SW480 (cell line): ENCODE measurements around the gene BCAS1.
"Not testable (repeated sequence)": the region's sequence is repeated elsewhere in the genome, so short reads cannot be mapped to it uniquely, and the experiment has no call there.

ENCODE experiments used
- DNase-seq: peaks from one replicate; pipeline ENCODE4 v3.0.0-alpha.2; 2016; ENCODE audit warnings: low spot score

The BCAS1 gene

DNA sequence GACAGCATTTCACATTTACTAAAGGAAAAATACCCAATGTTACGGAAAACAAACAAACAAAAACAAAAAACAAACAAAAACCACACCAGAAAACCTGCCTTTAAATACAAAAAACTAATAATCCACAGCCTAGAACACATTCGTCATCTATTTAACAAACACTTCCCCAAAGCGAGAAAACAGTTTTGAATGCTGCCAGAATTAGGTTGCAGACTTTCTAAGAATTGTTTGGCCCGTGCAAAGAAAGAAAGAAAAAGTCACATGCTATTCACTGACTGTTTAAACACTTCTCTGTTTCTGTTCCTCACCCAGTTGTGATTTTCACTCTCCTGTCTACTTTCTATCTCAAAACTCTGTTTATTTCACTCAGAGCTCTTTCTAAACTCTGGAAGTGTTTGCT is 52.5 kb downstream of the BCAS1 start:
- no peak for DNase-seq

DNA sequence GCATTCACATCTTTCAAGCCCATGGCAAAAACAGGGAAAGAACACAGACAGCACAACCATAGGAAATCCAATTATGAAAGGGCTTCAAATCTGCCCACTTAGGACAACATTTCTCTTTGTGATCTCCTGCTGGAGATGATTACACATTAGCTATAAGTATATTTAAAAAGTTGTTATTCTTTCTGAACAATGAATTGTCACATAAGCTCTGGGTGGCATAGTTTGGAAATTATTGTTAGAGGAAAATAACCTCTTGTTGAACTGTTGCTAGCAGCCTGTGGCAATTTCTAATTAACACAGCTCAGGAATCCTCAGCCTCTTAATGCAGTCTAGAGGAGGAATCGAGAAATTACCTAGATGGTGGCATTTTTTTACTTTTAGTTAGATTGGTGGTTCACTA is 54.9 kb downstream of the BCAS1 start:
- DNase-seq: no peak

DNA sequence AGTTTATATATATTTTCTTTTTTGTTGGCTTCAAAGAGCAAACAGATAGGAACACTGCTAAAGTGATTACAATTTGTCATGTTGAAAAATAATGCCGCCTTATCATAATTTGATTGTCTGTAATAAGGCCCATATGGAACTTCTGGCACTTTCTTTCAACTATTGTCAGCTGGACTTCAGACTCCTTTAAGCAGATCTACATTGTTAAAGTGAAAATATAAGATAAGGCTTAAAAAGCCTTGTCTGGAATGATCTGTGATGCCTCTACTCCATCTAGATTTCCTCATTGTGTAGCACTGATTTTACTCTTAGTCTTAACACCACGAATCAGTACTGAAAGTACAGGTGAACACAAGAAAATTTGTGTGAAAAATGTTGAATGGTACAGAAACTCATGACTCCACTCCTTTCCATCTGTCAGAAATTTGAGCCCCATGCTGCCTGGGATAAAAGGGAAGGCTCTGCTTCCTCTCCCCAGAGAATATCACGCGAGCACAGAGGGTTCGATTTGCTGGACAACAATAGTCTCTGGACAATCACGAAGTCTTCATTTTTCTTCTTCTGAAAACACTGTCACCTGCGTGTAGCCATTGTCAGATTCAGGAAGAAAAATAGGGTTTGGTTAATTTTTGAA is 56.0 kb downstream of the BCAS1 start:
- DNase-seq: no peak

DNA sequence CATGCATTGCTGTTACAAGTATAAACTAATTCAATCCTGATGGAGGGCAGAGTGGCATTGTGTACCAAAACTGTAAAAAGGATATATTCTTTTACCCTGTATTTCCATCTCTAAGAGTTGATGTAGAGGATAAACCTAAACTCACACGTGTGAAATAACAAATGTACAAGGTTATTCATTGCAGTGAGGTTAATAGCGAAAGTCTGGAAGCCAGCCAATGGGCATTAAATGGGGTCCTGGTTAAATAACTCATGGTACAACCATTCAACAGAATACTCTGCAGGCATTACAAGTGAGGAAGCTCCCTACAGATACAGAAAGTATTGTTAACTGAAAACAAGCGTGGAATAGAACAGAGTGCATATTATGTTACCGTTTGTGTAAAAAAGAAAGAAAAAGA is 56.9 kb downstream of the BCAS1 start:
- DNase-seq: no peak

DNA sequence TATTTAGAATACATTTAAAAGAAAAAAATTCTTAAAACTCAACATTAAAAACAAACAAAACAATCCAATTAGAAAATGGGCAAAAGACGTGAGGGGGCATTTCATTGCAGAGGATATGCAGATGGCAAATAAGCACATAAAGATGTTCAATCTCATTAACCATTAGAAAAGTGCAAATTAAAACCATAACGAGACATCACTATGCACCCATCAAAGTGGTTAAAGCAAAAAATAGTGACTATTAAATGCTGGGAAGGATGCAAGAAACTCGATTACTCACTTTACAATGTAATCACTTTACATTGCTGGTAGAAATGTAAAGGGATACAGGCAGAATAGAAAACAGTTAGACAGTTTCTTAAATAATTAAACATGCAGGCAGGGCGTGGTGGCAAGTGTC is 59.0 kb downstream of the BCAS1 start:
- DNase-seq: no peak

DNA sequence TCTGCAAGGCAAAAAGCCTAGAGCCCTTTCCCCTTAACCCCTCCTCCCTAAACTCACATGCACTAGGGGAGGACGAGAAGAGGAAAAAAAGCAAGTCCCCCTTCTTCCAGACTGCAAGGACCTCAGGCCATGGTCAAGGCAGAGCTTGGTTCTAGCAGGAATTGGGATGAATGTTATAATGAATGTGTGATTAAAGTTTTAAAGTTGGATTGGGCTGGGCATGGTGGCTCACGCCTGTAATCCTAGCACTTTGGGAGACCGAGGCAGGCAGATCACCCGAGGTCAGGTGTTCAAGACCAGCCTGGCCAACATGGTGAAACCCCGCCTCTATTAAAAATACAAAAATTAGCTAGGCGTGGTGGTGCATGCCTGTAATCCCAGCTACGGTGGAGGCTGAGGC is 64.2 kb downstream of the BCAS1 start:
- not testable (repeated sequence) for DNase-seq

DNA sequence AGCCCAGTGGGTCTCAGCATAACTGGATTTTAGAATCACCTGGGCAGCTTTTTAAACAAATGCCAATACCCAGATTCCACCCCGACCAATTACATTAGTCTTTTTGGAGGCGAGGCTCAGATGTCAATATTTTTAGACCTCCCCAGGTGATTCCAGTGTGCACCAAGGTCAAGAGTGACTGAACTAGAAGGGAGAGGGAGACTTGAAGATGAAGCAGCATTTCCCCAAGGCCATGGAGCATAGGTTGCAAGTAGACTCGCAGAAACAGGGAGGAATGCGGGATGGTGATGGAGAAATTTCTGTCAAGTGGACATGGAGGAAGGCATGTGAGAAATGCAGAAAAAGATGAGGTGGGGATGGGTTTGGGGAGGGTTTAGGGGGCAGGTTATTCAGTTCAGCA is 64.9 kb downstream of the BCAS1 start:
- DNase-seq: no peak

DNA sequence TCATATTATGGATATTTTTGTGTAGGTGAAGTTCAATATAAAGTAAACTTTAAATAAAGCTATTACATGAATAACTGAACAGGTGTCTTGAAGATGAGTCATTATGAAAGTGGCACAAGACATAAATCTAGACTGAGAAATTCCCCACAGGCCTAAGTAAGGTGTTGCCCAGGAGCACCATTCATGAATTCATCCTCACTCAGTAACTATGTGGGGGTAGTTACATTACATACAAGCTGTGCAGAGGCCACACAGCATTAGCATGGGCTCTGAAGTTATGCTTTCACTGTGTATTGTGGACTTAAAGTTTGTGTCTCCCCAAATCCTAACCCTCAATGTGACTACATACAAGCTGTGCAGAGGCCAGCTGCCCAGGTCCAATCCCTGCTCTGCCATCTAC is 65.9 kb downstream of the BCAS1 start:
- no peak for DNase-seq

DNA sequence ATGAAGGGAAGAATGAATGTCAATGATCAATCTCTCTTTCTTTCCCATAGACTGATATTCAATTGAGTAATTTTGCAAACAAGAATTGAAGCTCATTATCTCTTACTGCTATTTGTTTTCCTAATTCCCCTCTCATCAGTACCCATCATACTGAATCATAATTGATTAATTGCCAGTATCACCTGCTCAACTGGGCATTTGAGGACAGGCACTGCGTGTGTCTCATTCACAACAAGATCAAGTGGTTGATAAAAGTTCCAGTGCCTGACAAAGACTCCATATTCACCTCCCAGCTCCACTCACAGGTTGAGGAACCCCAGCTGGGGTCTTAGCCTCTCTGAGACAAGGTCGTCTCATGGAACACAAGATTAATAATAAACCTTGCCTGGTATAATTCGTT is 67.7 kb downstream of the BCAS1 start:
- DNase-seq: no peak

DNA sequence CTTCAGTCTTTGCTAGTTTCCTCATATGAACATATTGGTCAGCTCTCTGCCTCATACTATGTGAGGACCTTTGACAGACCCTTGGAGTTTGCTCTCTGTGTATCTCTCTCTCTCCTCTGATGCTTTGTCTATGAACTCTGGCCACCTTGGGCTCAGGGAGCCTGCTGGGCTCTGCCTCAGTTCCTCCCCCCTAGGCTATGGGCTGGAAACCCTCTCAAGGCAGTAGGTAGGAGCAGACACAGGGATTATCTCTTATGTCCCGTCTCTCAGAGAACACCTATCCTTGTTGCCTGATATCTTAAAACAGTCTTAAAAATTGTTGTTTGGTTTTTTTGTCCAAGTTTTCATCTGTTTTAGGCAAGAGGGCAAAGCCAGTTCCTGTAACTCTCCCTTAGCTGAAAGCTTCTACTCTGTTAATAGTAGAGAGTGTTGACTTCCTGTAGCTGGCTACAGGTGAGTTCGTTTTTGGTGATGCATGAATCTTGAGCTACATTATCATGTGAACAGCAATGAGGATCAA is 68.3 kb downstream of the BCAS1 start:
- no peak for DNase-seq

DNA sequence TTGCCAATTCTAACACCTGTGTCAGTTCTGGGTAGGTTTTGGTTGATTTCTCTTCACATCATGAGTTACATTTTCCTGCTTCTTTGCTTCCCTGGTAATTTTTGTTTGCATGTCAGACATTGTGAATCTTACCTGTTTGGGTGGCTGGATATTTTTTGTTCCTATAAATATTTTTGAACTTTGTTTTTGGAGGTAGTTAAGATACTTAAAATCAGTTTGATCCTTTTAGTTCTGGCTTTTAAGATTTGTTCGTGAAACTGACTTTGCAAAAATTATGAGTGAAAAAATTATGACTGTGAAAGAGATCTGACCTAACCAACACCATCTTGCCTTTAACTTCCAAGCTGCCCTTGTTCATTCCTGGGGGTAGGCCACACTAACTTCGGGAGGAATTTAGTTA is 69.5 kb downstream of the BCAS1 start:
- no peak for DNase-seq

DNA sequence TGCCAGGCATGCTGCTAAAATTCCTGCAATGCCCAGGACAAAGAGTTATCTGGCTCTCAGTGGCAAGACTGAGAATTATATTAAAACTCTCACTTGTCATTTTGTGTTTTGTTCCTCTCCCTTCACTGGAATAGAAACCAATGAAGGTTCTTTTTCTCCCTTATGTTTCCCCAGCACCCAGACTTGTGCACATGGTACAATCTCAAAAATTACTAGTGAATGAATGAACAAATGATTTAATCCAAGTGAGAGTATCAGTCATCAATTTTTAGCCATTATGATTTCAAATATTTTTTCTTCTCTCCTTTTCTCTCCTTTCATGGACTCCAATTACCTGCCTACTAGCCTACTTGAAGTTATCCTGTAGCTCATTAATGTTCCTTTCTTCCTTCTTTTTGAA is 70.1 kb downstream of the BCAS1 start:
- no peak for DNase-seq

DNA sequence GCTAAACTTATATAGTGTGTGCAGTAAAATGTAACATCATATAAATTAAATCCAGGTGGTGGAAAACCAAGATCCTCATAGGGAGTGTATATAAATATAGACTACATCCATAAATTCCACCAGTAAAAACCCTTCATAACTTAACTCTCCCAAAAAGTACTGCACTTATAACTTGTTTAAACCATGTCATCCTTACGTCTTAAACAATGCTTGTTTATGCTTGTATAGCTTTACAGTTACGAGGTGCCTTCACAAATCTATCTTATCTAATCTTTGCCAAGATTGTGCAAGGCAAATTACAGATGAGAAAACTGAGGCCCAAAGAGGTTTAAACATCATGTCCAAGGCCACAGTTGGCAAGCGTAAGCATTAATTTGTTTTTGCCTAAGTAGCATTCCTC is 71.3 kb downstream of the BCAS1 start:
- DNase-seq: no peak

DNA sequence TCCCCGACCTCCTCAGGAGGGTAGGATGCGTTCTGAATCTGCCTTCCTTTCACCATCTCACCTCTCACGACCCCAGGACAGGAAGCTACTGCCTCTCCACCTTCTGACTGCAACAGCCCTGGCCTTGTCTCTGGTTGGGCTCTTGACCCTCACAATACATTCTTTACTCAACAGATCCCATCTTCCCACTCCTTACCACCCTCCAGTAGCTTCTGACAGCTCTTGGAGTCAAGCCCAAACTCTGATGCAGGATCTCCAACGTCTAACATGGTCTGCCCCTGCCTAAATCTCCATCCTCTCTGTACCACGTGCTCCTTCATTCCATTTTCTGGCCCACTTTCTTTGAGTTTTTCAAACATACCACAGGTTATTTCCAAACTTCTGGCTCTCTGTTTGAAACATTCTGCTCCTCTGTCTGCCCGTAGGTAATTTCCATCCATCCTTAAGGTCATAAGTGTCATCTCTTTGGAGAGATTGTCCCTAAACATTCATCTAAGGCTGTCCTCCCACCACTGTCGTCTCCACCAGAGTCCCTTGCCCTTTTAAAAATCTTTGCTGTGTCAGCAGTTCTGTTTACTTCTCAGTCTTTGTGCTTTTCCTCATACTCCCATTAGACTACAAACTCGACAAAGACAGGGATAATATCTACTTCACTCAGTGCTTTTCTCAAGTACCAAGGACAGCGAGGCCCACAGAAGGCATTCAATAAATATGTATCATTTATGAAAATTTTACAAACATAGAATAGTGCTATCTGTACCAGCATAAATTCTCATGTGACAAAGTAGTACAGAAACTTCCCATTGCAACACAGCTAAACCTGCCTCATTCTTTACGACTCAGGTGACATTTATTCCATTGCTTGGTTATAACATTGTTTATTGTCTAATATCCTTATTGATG is 73.6 kb downstream of the BCAS1 start:
- no peak for DNase-seq

DNA sequence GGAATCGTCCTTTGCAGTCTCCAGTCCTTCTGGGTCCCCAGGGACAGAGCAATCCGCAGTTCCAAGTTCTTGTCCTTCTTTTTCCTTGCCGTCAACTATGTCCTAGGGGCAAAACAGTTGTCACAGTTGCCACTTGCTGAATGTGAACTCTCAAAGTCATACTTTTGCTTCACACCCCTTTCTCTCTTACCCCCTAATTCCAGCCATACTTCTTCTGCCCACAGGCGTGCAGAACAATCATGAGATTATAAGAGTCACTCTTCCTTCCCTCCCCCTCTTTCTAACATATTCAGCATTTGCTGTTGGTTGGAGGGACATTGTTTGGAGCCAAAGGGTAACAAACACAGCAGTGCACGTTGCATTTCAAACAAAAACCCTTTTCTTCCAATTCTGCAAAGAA is 74.4 kb downstream of the BCAS1 start:
- DNase-seq: no peak

DNA sequence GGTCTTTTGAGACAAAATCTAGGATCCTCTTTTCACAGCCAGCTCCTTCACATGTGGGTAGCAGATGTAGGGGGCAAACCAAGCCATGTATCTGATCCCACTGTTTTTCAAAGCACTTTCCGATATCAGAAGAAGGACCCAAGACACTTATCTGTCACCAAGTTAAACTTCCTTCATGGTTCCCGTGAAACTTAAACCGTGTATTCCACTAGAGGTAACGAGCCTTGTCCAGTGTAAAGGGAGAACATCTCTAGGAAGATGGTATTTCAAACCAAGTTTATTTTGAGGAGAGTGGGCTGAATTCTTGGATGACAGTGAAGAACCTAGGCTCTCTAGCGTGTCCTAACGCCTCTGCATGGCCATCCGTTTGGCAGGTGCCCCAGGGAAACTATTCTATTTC is 76.3 kb downstream of the BCAS1 start:
- no peak for DNase-seq

DNA sequence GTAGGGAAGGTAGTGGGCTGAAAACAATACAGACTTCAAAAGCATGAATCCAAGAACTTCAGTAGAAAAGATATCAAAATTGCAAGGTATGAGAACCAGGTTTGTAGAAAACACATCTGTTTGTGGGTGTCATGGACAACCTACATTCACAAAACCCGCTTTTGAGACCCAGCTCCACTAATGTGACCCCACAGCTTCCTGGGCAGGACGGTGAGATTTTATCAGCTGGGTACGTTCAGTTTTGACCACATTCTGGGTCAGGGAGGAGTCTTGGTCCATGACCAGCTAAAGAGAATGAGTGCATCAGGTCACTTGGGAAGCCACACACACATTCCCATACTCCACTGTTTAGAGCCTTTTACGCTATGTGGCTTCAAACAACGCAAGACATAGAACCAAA is 77.1 kb downstream of the BCAS1 start:
- no peak for DNase-seq

DNA sequence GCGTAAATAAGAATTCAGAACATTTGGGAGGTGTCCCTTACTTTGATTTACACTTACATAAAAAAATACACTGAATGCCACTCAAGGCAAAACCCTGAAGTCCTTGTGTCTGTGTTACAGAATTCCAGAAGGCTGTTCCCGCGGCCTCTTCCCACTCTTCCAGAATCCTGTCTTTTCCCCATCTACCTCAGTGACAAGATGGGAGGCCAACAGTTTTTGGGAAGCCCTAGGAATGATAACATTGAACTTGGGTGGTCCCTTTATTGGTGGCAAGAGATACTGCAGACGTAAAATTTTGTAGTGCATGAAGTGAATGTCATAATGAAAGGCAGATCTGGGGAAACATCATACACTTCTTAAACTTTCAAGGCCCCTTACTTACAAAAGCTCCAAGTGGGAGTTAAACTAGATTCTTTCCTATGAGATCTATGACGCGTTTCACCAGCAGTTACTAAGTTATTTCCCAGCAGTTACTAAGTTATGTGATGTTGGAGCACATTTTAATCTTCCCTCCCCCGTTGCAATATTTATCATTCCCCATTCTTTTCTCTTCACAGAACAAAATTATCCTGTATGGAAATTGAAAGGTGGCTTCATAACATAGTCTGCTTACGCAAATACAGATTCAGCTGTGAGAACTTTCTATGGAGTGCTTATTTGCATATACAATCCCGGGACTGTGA is 79.5 kb downstream of the BCAS1 start:
- DNase-seq: no peak

DNA sequence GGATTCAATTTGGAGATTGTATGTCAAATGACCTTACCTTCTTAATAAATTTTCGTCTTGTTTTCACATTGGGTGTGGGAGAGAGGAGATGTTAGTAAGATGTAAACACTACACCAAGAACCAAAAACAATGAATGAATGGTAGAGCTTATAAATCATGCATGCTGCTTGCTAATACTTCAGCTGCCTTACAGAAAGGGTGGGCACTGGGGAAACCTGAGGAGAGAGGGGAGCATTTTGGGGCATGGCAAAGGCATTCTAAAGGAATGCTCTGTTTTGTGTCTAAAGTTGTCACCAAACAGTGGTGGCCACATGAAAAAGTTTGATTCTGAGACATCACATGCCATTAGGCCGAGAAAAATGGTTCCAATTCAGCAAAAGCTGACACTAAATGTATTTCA is 80.4 kb downstream of the BCAS1 start:
- no peak for DNase-seq

DNA sequence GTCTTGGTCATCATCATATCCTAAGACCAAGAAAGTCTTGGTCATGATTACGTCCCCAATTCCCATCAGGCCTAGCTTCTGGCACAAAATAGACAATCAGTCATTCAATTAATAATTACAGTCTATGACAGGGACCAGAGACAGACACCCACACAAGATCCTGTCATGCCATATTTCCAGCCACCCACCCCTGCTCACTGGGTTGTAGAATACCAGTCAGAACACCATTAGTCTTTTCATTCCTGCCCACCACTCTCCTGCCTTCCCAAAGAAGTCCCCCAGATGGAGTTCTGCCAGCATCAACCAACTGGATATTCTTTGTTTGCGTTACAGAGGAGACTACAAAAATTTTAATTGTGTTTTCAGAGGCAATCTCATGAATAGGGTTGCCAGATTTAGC is 81.0 kb downstream of the BCAS1 start:
- DNase-seq: no peak

DNA sequence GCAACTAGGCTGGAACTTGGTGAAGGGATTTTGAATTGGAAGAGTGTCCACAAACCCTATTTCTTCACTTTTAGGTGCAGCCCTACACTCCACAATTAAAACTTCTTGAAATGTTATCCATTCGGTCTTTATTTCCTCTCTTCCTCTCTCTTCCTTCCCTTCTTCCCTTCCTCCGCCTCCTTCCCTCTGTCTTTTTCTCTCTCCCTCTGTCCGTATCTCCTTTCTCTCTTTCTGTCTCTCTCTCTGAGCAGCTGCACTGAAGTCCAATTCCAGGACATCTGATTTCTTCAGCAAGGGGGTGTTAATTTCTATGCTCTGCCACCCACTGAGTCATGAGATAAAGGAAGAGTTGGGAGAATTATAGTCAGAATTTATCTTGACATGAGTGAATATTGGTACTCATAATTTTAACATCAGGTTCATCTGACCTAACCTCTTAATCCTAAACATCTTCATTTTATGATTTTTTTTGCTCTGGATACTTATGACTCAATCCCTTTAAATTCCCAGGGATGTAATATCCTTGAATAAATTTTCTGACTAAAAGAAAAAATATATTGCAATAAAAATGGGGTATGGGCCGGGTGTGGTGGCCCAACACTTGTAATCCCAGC is 84.2 kb downstream of the BCAS1 start:
- no peak for DNase-seq

DNA sequence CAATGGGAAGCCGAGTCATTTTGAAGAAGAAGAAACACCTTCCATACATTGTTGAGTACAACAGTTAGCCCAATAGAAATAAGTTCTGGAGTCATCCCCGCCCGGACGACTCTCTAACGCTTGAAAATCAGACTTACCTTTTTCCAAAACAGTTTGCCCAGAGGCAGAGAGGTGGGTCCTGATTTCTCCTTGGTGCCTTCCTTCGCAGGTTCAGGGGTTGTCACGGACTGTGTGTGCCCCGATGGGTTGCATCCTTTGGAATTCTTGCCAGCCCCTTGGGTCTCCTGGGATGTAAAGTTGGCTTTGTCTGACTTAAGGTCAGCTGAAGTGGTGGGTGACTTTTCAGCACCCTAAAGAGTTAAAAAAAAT is 85.3 kb downstream of the BCAS1 start:
- DNase-seq: no peak
